GM08714 (cell line): Measurements from ENCODE around the gene PRMT2.
A peak's percentile ranks its signal among the peaks of the same experiment; 100 is the strongest.
"Not testable (repeated sequence)": the region's sequence is repeated elsewhere in the genome, so short reads cannot be mapped to it uniquely, and the experiment has no call there.

Experiments used
- H3K4me3 ChIP-seq: fragments of 200-500 bp; sonication (Bioruptor generic); 2 replicates; pipeline ENCODE4 v1.5.1; 2014; ENCODE audit warnings: mild to moderate bottlenecking, low read length, inconsistent platforms
- ZNF274 ChIP-seq: IDR thresholded peaks from 2 replicates; pipeline ENCODE4 v1.6.1; 2012; ENCODE audit warnings: mild to moderate bottlenecking, low read depth, low read length

Gene PRMT2

DNA sequence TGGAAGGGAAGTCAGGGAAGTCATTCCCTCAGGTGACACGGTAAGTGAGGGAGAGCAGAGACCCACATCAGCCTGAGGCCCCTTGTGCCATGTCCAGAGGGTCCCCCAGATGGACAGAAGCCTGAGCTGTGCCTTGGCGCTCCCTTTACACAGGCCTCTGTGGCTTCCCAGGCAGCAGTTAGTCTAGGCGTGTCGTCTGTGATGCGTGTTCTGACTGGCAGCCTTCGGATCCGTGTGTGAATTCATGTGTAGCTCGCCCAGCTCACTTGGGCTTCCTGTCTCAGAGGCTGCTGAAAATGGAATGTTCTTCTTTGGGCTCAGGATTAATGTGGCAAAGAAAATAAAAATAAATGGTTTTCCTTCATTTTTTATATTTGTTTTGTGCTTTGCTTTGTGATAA, 28.3 kb downstream of the PRMT2 start:
- no peak overlapping the region for H3K4me3 ChIP-seq
- no peak for TF ChIP-seq ZNF274

DNA sequence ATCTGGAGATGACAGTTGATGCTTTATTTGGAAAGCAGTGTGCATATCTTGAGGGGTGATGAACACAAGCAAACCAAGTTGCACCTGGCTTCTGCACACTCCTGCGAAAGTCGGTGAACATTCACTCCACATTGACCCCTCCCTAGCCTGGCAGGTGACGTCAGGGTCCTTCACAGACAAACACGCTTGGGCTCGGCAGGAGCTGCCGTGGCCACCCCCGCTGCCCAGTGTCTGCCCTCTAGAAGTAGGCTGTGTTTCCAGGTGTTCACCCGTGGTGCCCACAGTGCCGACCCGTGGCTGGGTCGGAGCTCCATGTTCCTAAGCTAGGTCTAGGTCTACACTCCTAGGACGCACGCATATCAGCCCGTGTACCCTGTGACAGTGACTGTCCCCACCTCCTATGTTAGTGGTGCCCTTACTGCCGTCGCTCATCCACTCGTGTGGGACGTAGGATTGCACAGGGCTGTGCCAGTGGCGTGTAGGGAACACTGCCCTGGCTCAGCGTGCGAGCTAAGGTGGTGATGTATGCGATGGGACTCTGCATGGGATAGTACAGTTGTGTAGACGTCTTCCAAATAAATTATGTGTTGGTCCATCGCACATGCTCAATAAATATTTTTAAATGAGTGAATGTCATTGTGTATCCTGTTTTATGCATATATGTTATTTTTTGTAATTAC, 29.0 kb downstream of the PRMT2 start:
- TF ChIP-seq ZNF274 = no peak
- no peak overlapping the region for H3K4me3 ChIP-seq

DNA sequence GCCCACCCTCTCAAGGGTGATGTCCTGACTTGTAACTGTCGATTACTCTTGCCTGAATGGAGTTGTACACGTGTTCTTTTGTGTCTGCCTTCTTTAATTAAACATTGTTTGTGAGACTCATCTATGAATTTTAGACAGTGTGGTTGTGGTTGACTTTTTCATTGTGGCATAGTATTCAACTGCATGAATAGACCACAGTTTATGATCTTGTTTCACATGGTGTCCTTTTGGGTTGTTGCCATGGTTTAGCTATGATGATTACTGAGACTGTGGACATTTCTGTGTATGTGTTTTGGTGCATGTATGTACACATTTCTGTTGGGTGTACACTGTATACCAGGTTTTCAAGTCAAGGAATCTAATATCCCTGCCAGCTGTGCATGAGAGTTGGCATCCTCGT, 30.1 kb downstream of the PRMT2 start:
- no peak for TF ChIP-seq ZNF274
- H3K4me3 ChIP-seq = no peak overlapping the region

DNA sequence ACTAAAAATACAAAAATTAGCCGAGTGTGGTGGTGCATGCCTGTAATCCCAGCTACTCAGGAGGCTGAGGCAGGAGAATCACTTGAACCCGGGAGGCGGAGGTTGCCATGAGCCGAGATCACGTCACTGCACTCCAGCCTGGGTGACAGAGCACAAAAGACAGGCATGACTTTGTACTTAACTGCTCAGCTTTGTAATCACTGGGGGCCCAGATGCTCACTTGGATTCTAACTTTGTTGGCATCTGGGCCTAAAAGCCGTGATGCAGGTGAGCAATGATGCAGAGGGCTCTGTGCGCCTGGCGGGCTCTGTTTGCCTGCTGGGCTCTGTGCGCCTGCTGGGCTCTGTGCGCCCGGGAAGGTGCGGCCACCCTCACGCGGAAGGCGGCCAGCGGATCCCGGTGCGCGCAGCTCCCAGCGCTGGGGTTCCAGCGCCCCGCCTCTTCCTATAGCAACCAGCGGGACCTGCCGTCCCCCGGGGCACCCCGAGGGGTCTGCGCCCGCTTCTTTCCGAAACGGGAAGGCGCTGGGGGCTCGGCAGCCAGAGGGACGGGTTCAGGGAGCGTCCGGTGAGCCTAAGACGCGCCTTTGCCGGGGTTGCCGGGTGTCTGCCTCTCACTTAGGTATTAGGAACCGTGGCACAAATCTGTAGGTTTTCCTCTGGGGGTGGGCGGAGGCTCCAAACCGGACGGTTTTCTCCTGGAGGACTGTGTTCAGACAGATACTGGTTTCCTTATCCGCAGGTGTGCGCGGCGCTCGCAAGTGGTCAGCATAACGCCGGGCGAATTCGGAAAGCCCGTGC, 31.7 kb downstream of the PRMT2 start:
- no peak for TF ChIP-seq ZNF274

DNA sequence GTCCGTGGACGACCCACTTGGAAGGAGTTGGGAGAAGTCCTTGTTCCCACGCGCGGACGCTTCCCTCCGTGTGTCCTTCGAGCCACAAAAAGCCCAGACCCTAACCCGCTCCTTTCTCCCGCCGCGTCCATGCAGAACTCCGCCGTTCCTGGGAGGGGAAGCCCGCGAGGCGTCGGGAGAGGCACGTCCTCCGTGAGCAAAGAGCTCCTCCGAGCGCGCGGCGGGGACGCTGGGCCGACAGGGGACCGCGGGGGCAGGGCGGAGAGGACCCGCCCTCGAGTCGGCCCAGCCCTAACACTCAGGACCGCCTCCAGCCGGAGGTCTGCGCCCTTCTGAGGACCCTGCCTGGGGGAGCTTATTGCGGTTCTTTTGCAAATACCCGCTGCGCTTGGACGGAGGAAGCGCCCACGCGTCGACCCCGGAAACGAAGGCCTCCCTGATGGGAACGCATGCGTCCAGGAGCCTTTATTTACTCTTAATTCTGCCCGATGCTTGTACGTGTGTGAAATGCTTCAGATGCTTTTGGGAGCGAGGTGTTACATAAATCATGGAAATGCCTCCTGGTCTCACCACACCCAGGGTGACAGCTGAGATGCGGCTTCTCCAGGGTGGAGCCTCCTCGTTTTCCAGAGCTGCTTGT, 32.4 kb downstream of the PRMT2 start:
- H3K4me3 ChIP-seq = peak overlapping the region; percentile 58
- no peak for TF ChIP-seq ZNF274

More for the DNA sequence above, 31.7 kb downstream of the PRMT2 start:
- H3K4me3 ChIP-seq = peak overlapping the region; percentile 58

DNA sequence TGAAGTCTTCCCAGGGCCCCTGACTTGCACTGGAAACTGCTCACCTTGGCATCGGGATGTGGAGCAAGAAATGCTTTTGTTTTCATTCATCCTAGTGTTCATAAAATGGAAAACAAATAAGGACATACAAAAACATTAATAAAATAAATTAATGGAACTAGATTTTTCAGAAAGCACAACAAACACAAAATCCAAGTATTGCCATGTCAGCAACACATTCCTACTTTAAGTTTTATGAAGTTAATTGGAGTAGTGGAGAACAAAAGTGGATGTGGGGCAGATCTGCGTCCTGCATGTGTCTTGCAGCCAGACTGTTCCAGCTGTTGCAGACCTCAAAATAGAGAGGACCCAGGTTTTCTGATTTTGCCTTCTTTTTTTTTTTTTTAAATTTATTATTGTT, 32.9 kb downstream of the PRMT2 start:
- peak overlapping the region; percentile 58; the same call in 1 of the 2 replicates for H3K4me3 ChIP-seq
- no peak for TF ChIP-seq ZNF274

DNA sequence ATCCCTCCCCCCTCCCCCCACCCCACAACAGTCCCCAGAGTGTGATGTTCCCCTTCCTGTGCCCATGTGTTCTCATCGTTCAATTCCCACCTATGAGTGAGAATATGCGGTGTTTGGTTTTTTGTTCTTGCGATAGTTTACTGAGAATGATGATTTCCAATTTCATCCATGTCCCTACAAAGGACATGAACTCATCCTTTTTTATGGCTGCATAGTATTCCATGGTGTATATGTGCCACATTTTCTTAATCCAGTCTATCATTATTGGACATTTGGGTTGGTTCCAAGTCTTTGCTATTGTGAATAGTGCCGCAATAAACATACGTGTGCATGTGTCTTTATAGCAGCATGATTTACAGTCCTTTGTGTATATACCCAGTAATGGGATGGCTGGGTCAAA, 33.4 kb downstream of the PRMT2 start:
- not testable (repeated sequence) for H3K4me3 ChIP-seq

DNA sequence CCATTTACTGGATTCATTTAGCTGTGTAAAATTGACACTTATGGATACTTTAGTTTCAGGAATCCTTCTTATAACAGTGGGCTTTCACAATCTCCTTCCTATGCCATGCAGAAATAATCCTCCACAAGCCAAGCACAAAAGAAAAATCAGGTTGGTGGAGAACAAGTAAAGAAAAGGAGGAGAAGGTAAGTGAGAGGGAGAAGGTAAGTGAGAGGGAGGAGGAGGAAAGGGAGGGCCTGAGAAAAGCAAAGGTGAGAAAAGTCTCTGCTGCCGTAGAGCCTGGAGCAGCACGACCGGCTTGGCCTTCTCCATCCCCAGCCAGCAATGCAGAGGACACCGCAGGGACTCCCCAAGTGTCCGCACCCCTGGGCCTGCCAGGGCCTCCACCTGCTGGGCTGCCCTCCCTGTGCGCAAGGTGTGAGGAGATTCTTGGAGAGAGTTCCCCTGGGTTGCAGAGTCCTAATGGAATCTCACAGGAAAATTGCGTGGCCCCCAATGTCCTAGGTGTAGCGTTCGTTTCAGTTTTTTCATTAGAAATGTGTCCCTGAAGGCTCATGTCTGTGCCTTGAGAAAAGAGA, 39.0 kb downstream of the PRMT2 start:
- TF ChIP-seq ZNF274 = no peak
- no peak overlapping the region for H3K4me3 ChIP-seq

DNA sequence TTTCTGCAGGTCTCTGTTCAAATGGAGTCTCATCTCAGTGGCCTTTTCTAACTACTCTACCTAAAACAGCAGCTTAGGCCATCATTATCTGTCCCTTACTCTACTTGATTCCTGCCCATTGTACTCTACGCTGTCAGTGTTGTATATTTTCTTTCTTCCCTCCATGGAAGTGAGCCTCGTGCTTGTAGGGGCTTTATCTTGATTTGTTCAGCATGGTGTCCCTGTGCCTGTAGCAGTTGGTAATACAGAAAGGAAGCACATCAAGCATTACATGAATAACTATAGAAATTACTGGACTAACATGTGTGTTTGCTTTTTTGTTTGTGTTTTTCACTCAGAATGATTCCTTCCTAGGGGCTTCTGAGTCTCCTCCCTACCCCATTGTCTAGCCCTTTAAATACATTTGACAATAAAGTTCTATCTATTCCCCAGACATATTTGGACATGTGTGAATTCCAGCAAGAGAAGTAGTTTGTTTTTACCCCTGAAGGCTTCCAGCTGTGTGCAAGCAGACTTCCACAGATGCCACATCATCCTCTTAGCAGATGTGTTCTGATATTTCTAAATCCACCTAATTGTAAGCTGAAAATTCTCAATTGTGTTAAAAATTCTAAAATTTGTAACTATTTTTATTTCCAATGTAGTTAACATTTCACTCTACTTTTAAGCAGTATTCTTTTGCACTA, 40.3 kb downstream of the PRMT2 start:
- TF ChIP-seq ZNF274 = no peak

DNA sequence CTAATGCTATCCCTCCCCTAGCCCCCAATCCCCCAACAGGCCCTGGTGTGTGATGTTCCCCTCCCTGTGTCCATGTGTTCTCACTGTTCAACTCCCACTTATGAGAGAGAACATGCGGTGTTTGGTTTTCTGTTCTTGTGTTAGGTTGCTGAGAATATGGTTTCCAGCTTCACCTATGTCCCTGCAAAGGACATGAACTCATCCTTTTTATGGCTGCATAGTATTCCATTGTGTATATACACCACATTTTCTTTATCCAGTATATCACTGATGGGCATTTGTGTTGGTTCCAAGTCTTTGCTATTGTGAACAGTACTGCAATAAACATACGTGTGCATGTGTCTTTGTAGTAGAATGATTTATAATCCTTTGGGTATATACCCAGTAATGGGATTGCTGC, 41.1 kb downstream of the PRMT2 start:
- H3K4me3 ChIP-seq = not testable (repeated sequence)

More for the DNA sequence above, 40.3 kb downstream of the PRMT2 start:
- H3K4me3 ChIP-seq = no peak overlapping the region

DNA sequence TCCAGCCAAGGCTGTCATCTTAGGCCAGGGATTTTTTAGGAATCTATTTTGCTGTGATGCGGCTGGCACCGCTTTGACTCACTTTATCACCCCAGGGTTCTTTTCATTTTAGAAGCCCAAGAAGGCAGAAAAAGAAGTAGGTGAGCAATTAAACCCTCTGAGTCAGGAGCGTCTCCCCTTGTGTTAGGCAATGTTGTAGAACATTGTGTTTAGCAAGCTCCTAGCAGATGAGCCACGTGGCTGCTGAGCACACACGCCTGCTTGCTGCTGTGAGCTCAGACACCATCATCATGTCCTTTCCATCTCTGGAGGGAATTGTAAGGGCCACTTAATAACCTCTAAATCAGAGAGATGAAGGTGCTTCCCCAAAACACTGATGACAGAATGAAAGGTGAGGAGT, 46.1 kb downstream of the PRMT2 start:
- not testable (repeated sequence) for H3K4me3 ChIP-seq

DNA sequence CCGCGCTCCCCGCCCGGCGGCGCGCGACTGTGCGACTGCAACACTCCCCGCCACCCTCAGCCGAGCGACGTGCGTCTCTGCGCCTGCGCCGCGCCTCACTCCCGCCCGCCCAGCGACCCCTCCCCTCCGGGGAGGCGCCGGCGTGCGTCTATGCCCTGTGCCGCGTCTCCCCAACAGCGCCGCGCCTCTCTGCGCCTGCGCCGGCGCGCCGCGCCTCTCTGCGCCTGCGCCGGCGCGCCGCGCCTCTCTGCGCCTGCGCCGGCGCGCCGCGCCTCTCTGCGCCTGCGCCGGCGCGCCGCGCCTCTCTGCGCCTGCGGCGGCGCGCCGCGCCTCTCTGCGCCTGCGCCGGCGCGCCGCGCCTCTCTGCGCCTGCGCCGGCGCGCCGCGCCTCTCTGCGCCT, 63.2 kb downstream of the PRMT2 start:
- not testable (repeated sequence) for H3K4me3 ChIP-seq

DNA sequence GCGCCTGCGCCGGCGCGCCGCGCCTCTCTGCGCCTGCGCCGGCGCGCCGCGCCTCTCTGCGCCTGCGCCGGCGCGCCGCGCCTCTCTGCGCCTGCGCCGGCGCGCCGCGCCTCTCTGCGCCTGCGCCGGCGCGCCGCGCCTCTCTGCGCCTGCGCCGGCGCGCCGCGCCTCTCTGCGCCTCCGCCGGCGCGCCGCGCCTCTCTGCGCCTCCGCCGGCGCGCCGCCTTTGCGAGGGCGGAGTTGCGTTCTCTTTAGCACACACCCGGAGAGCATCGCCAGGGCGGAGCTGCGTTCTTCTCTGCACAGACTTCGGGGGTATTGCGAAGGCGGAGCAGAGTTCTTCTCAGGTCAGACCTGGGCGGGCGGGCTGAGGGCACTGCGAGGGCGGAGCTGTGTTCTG, 63.6 kb downstream of the PRMT2 start:
- not testable (repeated sequence) for H3K4me3 ChIP-seq
